Chondrocyte (in vitro differentiated cells): Measurements from ENCODE around the gene SP100. TPM values are rescaled to one million over a fixed set of nuclear protein-coding genes. Genes with fewer than 3 reads are reported as not detected.
A peak's percentile ranks its signal among the peaks of the same experiment; 100 is the strongest.
"Not testable (repeated sequence)": the region's sequence is repeated elsewhere in the genome, so short reads cannot be mapped to it uniquely, and the experiment has no call there.

Experiments
- DNase-seq: peaks from one replicate; pipeline ENCODE4 v3.0.0; 2021; ENCODE audit warnings: mixed read lengths, low spot score
- H3K27ac Mint-ChIP-seq: one replicate; pipeline ENCODE4 v1.8.0; 2021; ENCODE audit warnings: mild to moderate bottlenecking, moderate library complexity, mixed read lengths; ENCODE audit not compliant: unreplicated experiment
- H3K27me3 Mint-ChIP-seq: 2 replicates; pipeline ENCODE4 v1.8.0; 2021; ENCODE audit warnings: low read depth, mixed read lengths
- H3K36me3 Mint-ChIP-seq: 2 replicates; pipeline ENCODE4 v1.8.0; 2021; ENCODE audit warnings: low read depth, mixed read lengths
- H3K4me1 Mint-ChIP-seq: 2 replicates; pipeline ENCODE4 v1.8.0; 2021; ENCODE audit warnings: low read depth, mild to moderate bottlenecking, mixed read lengths
- H3K4me3 Mint-ChIP-seq: one replicate; pipeline ENCODE4 v1.8.0; 2021; ENCODE audit warnings: mild to moderate bottlenecking, moderate library complexity, mixed read lengths; ENCODE audit not compliant: unreplicated experiment
- H3K9me3 Mint-ChIP-seq: 2 replicates; pipeline ENCODE4 v1.8.0; 2021; ENCODE audit warnings: low read depth, mixed read lengths
- total RNA-seq: library from RNA; stranded (reverse); gene quantifications from 3 replicates; pipeline ENCODE4 v1.2.1, GENCODE V29; 2021
- TF ChIP-seq, protein P1 (sequence below): fragments of 200-600 bp; sonication (generic); IDR thresholded peaks from 2 replicates; pipeline ENCODE4 v1.5.0; 2021; ENCODE audit warnings: antibody characterized with exemption, mild to moderate bottlenecking, moderate library complexity

SP100 gene
- total RNA-seq, 1 donor from 2014 or later = 57.6 TPM

DNA sequence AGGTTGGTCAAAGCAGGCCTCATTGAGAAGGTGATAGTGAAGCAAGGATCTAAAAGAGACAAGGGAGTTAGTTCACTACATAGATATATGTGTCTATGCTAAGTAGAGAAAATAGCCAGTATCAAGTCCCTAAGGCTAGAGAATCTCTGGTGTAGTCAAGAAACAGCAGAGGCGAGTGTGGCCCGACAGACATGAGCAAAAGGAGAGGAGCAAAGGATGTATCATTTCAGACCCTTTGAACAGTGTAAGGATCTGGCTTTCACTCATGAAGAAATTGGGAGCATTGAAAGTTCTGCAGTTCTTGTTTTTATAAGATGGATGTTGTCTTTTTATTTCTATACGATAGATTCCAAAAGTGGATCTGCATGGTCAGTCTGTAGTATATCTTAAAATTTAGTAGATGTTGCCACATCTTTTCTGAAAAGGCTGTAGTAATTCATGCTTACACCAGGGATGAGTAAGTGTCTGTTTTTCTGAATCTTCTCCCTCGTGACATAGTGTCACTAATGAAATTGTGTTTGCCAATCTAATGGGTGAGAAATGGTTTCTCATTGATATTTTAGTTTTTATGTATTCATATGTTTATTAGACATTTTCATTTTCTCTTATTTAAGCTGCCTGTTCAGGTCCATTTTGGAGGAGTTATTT is 18.8 kb downstream of the SP100 start:
- peaks cover 23% of the 10 kb centered on the region for H3K4me1 Mint-ChIP-seq
- H3K27ac Mint-ChIP-seq = peak overlapping the region; percentile 50
- peaks cover 8% of the 10 kb centered on the region for H3K9me3 Mint-ChIP-seq
- peaks cover 15% of the 10 kb centered on the region for H3K36me3 Mint-ChIP-seq
- TF ChIP-seq, protein P1, sequence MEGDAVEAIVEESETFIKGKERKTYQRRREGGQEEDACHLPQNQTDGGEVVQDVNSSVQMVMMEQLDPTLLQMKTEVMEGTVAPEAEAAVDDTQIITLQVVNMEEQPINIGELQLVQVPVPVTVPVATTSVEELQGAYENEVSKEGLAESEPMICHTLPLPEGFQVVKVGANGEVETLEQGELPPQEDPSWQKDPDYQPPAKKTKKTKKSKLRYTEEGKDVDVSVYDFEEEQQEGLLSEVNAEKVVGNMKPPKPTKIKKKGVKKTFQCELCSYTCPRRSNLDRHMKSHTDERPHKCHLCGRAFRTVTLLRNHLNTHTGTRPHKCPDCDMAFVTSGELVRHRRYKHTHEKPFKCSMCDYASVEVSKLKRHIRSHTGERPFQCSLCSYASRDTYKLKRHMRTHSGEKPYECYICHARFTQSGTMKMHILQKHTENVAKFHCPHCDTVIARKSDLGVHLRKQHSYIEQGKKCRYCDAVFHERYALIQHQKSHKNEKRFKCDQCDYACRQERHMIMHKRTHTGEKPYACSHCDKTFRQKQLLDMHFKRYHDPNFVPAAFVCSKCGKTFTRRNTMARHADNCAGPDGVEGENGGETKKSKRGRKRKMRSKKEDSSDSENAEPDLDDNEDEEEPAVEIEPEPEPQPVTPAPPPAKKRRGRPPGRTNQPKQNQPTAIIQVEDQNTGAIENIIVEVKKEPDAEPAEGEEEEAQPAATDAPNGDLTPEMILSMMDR = no peak
- DNase-seq = no peak
- no peak overlapping the region for H3K4me3 Mint-ChIP-seq
- no peaks in the 10 kb centered on the region for H3K27me3 Mint-ChIP-seq

DNA sequence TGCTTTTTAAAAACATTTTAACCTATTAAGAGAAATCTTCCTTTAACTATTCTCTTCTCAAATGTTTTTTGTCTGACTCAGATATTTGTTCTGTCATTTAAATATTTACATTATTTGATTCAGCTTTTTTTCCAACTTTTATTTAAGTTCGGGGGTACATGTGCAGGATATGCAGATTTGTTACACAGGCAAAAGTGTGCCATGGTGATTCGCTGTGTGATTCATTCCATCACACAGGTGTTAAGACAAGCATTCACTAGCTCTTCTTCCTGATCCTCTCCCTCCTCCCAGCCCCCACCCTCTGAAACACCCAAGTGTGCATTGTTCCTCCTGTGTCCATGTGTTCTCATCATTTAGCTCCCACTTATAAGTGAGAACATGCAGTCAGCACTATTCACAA is 19.4 kb downstream of the SP100 start:
- H3K27ac Mint-ChIP-seq = no peak overlapping the region
- DNase-seq = no peak
- peaks cover 11% of the 10 kb centered on the region for H3K36me3 Mint-ChIP-seq
- H3K4me3 Mint-ChIP-seq = no peak overlapping the region
- no peaks in the 10 kb centered on the region for H3K27me3 Mint-ChIP-seq
- TF ChIP-seq, protein P1 = no peak
- peaks cover 8% of the 10 kb centered on the region for H3K9me3 Mint-ChIP-seq
- peaks cover 25% of the 10 kb centered on the region for H3K4me1 Mint-ChIP-seq

DNA sequence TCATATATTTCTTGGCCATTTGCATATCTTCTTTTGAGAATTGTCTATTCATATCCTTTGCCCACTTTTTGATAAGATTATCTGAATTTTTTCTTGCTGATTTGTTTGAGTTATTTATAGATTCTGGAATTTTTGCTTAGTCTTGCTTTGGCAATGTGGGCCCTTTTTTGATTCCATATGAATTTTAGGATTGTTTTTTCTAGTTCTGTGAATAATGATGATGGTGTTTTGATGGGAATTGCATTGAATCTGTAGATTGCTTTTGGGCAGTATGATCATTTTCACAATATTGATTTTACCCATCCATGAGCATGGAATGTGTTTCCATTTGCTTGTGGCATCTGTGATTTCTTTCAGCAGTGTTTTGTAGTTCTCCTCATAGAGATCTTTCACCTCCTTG is 23.1 kb downstream of the SP100 start:
- not testable (repeated sequence) for H3K4me3 Mint-ChIP-seq, H3K27me3 Mint-ChIP-seq, H3K9me3 Mint-ChIP-seq, DNase-seq
- Mint-ChIP-seq H3K27ac (peak overlapping the region; percentile 78), H3K36me3 (peaks cover 11% of the 10 kb centered on the region), H3K4me1 (peaks cover 49% of the 10 kb centered on the region)

DNA sequence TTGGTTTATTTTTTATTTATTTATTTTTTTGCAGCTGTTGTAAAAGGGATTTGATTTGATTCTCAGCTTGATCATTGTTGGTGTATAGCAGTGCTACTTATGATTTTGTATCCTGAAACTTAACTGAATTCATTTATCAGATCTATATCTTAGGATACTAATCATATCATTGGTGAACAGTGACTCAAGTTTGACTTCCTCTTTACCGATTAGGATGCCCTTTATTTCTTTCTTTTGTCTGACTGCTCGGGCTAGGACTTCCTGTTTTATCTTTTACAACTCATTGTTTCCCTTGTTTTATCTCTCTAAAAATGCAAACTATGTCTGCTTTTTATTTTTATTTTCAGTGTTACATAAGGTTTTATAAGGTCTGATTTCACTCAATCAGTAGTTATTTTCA is 23.6 kb downstream of the SP100 start:
- peaks cover 8% of the 10 kb centered on the region for H3K9me3 Mint-ChIP-seq
- H3K27ac Mint-ChIP-seq = peak overlapping the region; percentile 78
- peaks cover 51% of the 10 kb centered on the region for H3K4me1 Mint-ChIP-seq
- no peak for DNase-seq
- TF ChIP-seq, protein P1 = no peak
- H3K36me3 Mint-ChIP-seq = peaks cover 14% of the 10 kb centered on the region
- no peak overlapping the region for H3K4me3 Mint-ChIP-seq
- H3K27me3 Mint-ChIP-seq = no peaks in the 10 kb centered on the region

DNA sequence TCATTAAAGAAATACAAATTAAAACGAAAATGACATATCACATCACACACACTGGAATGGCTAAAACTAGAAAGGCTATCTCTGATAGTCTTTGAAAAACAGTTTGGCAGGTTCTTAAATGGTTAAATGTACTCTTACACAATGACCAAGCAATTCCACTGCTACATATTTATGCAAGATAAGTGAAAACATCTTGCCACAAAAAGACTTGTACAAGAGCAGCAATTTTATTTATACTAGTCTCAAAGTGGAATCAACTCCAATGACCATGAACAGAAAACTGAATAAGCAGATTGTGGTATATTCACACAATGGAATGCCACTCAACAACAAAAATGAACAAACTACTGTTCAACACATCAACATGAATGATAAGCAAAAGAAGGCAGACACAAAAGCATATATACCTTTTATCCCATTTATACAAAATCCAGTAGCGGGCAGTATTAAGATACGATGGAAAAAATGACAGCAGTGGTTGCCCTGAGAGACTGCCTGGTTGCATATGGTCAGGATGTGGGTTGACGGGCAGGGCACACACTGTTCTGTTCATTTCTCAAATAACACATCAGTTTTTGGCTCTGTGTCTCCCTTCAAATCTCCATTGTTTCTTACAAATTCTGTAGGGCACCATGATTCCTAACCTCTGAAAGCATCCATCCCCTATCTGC is 25.4 kb downstream of the SP100 start:
- DNase-seq = no peak
- peak overlapping the region; percentile 74 for H3K27ac Mint-ChIP-seq
- H3K4me3 Mint-ChIP-seq = no peak overlapping the region
- TF ChIP-seq, protein P1 = no peak
- no peaks in the 10 kb centered on the region for H3K27me3 Mint-ChIP-seq
- H3K4me1 Mint-ChIP-seq = peaks cover 47% of the 10 kb centered on the region
- H3K36me3 Mint-ChIP-seq = peaks cover 19% of the 10 kb centered on the region
- H3K9me3 Mint-ChIP-seq = peaks cover 2% of the 10 kb centered on the region
